22Rv1 (cell line): ENCODE data around the gene KIAA1958.

ENCODE experiments used
- H3K27ac ChIP-seq: fragments of 450-650 bp; 2 replicates; pipeline ENCODE4 v1.5.1; 2017
- ZFX ChIP-seq: fragments of 450-650 bp; IDR thresholded peaks from 2 replicates; pipeline ENCODE4 v1.6.1; 2017; ENCODE audit warnings: antibody characterized with exemption, borderline replicate concordance
- TF ChIP-seq, protein P1 (sequence below): fragments of 450-650 bp; IDR thresholded peaks from 2 replicates; pipeline ENCODE4 v1.5.1; 2017; ENCODE audit warnings: mild to moderate bottlenecking

The KIAA1958 gene

GRCh38 chr9:112689161-112689740, 202.6 kb downstream of the KIAA1958 start:
- H3K27ac ChIP-seq, result no peak overlapping the region
- no peak for TF ChIP-seq ZFX
- TF ChIP-seq, protein P1, sequence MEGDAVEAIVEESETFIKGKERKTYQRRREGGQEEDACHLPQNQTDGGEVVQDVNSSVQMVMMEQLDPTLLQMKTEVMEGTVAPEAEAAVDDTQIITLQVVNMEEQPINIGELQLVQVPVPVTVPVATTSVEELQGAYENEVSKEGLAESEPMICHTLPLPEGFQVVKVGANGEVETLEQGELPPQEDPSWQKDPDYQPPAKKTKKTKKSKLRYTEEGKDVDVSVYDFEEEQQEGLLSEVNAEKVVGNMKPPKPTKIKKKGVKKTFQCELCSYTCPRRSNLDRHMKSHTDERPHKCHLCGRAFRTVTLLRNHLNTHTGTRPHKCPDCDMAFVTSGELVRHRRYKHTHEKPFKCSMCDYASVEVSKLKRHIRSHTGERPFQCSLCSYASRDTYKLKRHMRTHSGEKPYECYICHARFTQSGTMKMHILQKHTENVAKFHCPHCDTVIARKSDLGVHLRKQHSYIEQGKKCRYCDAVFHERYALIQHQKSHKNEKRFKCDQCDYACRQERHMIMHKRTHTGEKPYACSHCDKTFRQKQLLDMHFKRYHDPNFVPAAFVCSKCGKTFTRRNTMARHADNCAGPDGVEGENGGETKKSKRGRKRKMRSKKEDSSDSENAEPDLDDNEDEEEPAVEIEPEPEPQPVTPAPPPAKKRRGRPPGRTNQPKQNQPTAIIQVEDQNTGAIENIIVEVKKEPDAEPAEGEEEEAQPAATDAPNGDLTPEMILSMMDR, result no peak

- H3K27ac ChIP-seq, result no peak overlapping the region
- TF ChIP-seq, protein P1, result no peak
- TF ChIP-seq ZFX, result no peak
These were observed 208.3 kb downstream of the KIAA1958 start for GRCh38 chr9:112694706-112695555.

DNA sequence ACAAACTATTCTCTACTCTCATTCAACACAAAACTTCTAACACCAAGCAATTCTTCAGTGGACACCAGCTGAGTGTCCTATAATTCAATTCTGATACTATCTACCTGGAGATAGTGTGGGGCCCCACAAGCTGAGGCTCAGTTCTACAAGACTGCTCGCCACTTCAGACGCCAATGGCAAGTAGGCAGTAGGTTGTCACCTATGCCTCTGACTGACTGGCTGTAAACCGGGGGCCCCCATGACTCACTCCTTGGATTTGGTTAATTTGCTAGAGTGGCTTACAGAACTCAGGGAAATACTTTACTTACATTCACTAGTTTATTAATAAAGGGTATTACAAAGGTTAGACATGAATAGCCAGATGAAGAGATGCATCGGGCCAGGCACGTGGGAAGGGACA, 209.8 kb downstream of the KIAA1958 start:
- TF ChIP-seq, protein P1, result no peak
- TF ChIP-seq ZFX, result no peak
- no peak overlapping the region for H3K27ac ChIP-seq

DNA sequence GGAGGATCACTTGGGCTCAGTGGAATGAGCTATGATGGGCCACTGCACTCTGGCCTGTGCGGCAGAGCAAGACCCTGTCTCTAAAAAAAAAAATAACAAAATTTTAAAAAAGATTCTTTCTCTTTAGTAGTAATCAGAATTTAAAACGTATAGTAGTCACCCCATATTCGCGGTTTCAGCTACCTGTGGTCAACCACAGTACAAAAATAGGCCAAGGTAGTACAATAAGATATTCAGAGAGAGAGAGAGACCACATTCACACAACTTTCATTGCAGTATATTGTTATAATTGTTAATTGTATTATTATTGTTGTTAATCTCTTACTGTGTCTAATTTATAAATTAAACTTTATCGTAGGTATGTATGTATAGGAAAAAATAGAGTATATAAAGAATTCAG, 212.6 kb downstream of the KIAA1958 start:
- TF ChIP-seq, protein P1, result no peak
- no peak for TF ChIP-seq ZFX
- H3K27ac ChIP-seq, result no peak overlapping the region

DNA sequence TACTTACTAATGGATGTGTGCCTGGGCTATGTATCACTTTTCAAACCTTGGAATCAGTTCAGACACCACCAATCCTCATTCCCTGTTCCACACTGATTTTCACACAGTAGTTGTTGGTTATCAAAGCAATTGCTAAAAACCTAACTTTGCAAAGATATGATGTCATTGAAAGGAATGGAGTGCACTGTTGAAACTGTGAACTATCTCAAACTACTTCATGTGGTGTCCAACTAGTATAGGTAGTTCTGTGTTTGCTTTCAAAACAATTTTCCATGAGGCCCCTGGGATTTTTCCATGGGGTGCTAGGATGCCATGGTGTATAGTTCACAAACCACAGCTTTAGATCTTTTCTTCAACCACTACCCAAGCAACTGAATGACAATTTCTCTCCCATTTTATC, 213.5 kb downstream of the KIAA1958 start:
- TF ChIP-seq ZFX, result no peak
- TF ChIP-seq, protein P1, result no peak
- no peak overlapping the region for H3K27ac ChIP-seq

DNA sequence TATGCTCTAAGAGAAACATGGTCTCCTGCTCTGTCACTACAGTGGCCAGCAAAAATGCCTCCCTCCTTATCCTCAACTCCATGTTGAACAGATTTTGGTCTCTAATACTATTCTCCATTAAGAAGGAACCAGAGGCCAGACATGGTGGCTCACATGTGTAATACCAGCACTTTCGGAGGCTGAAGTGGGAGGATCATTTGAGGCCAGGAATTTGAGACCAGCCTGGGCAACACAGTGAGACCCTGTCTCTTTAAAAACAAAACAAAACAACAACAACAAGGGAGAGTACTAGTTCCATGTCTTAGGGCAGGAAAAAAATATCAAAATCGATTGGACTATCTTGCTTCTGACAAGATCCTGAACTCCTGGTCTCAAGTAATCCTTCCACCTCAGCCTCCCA, 216.7 kb downstream of the KIAA1958 start:
- TF ChIP-seq, protein P1, result no peak
- TF ChIP-seq ZFX, result no peak
- no peak overlapping the region for H3K27ac ChIP-seq
